K562 (cell line): ENCODE data around the gene TSEN54. TPM values are rescaled to one million over a fixed set of nuclear protein-coding genes. Genes with fewer than 3 reads are reported as not detected.

ENCODE experiments used
- ATAC-seq: fragments of 200-7000 bp; cut with Tn5 transposase; 3 replicates; pipeline ENCODE4 v1.9.1; 2020; ENCODE audit warnings: moderate library complexity
- BruUV-seq: library from RNA; stranded (reverse); fragments of 400-500 nt; replicated peaks from 2 replicates; lab custom pipeline; 2021; lab: Mats Ljungman, UMichigan
- CTCF ChIA-PET: fragments of 300-600 bp; formaldehyde crosslinking; extraction: SDS; loops from one replicate; lab custom pipeline; 2021; ENCODE audit warnings: low intra/inter-chr PET ratio; lab: Yijun Ruan, JAX
- POLR2A ChIA-PET: fragments of 300-600, 350-650 bp; sonication (Branson Sonifier 250); formaldehyde crosslinking; extraction: SDS; loops from one replicate; lab custom pipeline; 2021; ENCODE audit warnings: antibody characterized with exemption, inconsistent platforms; lab: Yijun Ruan, JAX
- DNase-seq, 4 experiments: peaks; one replicate each; pipeline versions ENCODE4 v3.0.0 to v3.0.0-alpha.2; 2011 to 2018; ENCODE audit warnings: low spot score in 3 of 4, mixed read lengths in 3 of 4; ENCODE audit errors: extremely low read depth in 1 of 4
- FAIRE-seq: peaks from 2 replicates; lab custom pipeline; 2011; peaks lifted over from hg19 to GRCh38; lab: Jason Lieb, UNC
- H2AFZ ChIP-seq: 2 replicates; pipeline ENCODE4 v1.6.0; 2011; ENCODE audit warnings: low read depth, low read length, control low read depth, inconsistent platforms
- H3K27ac ChIP-seq: fragments of 200-600 bp; 3 replicates; pipeline ENCODE4 v1.8.0; 2011; ENCODE audit warnings: low read depth, mild to moderate bottlenecking, control low read depth, inconsistent platforms, low read length, moderate library complexity, mixed read lengths; ENCODE audit errors: extremely low read depth
- H3K27me3 ChIP-seq, 2 experiments: fragments of 300-600 bp in 1 of 2; 2 replicates in 1 of 2; 3 replicates in 1 of 2; pipeline versions ENCODE4 v1.6.0 to v1.8.0; 2011; ENCODE audit warnings: inconsistent platforms in 2 of 2, low read length in 2 of 2, mild to moderate bottlenecking in 1 of 2, mixed read lengths in 1 of 2, moderate library complexity in 1 of 2; ENCODE audit not compliant: control insufficient read depth in 2 of 2, insufficient read depth in 2 of 2
- H3K36me3 ChIP-seq: fragments of 300-600 bp; 3 replicates; pipeline ENCODE4 v1.8.0; 2011; ENCODE audit warnings: mild to moderate bottlenecking, low read length, inconsistent platforms; ENCODE audit not compliant: control insufficient read depth, insufficient read depth
- H3K4me1 ChIP-seq, 2 experiments: fragments of 200-600 bp in 1 of 2; replicated peaks in 1 of 2; 2 replicates in 1 of 2; 3 replicates in 1 of 2; pipeline versions ENCODE4 v1.5.1 to v1.8.0; 2011; ENCODE audit warnings: inconsistent platforms in 2 of 2, low read length in 2 of 2, mild to moderate bottlenecking in 1 of 2, mixed read lengths in 1 of 2, moderate library complexity in 1 of 2; ENCODE audit not compliant: control insufficient read depth in 2 of 2, insufficient read depth in 2 of 2
- H3K4me2 ChIP-seq: 2 replicates; pipeline ENCODE4 v1.6.1; 2011; ENCODE audit warnings: low read length, control low read depth, inconsistent platforms, mixed read lengths; ENCODE audit not compliant: insufficient read depth
- H3K4me3 ChIP-seq: fragments of 200-600 bp; sonication (generic), shearing (Covaris generic); 2 replicates; pipeline ENCODE4 v1.5.1; 2016; ENCODE audit warnings: control low read depth, inconsistent platforms
- H3K79me2 ChIP-seq: fragments of 200-600 bp; 3 replicates; pipeline ENCODE4 v1.8.0; 2011; ENCODE audit warnings: low read length, inconsistent platforms; ENCODE audit not compliant: control insufficient read depth, insufficient read depth
- H3K9ac ChIP-seq, 2 experiments: 2 replicates each; pipeline versions ENCODE4 v1.6.0 to v1.6.1; 2011; ENCODE audit warnings: low read depth in 2 of 2, low read length in 2 of 2, control low read depth in 1 of 2, inconsistent platforms in 1 of 2, mild to moderate bottlenecking in 1 of 2, mixed read lengths in 1 of 2; ENCODE audit not compliant: insufficient read depth in 1 of 2
- H3K9me1 ChIP-seq: one replicate; pipeline ENCODE4 v1.6.0; 2011; ENCODE audit warnings: inconsistent platforms, mild to moderate bottlenecking, low read length, moderate library complexity; ENCODE audit not compliant: control insufficient read depth, insufficient read depth
- H3K9me3 ChIP-seq: replicated peaks from 2 replicates; pipeline ENCODE4 v1.5.1; 2011; ENCODE audit warnings: low read depth, low read length, inconsistent platforms; ENCODE audit not compliant: control insufficient read depth, insufficient read depth
- H4K20me1 ChIP-seq: replicated peaks from 2 replicates; pipeline ENCODE4 v1.6.1; 2011; ENCODE audit warnings: low read length, inconsistent platforms, mixed read lengths; ENCODE audit not compliant: control insufficient read depth, insufficient read depth
- ARID4B ChIP-seq: sonication (generic); formaldehyde crosslinking; IDR thresholded peaks from 2 replicates; pipeline ENCODE4 v1.8.0; 2022; ENCODE audit warnings: mild to moderate bottlenecking, missing genetic modification reagents
- ATF1 ChIP-seq, 2 experiments: fragments of 450-650 bp in 1 of 2; IDR thresholded peaks; 2 replicates each; pipeline ENCODE4 v1.6.1; 2016; ENCODE audit warnings: missing compliant biosample characterization in 1 of 2, missing genetic modification characterization in 1 of 2
- ATF4 ChIP-seq: fragments of 450-650 bp; formaldehyde crosslinking; IDR thresholded peaks from 2 replicates; pipeline ENCODE4 v1.4.0; 2022; ENCODE audit warnings: mild to moderate bottlenecking, moderate library complexity
- CREB1 ChIP-seq, 2 experiments: sonication (generic) in 1 of 2; formaldehyde crosslinking in 1 of 2; IDR thresholded peaks; 2 replicates each; pipeline versions ENCODE4 v1.6.1 to v1.8.0; 2012 to 2022; ENCODE audit warnings: inconsistent platforms in 1 of 2, mild to moderate bottlenecking in 1 of 2, missing genetic modification reagents in 1 of 2, moderate library complexity in 1 of 2
- L3MBTL2 ChIP-seq: fragments of 450-650 bp; IDR thresholded peaks from 2 replicates; pipeline ENCODE4 v1.6.1; 2016; ENCODE audit warnings: mild to moderate bottlenecking, moderate library complexity
- SAP30 ChIP-seq: fragments of 200-600 bp; sonication (generic); IDR thresholded peaks from 2 replicates; pipeline ENCODE4 v1.6.1; 2012; ENCODE audit warnings: borderline replicate concordance, low read depth, mild to moderate bottlenecking, moderate library complexity, low read length, control low read depth, inconsistent platforms; ENCODE audit not compliant: insufficient read depth, poor library complexity, severe bottlenecking
- TFAP4 ChIP-seq: sonication (generic); formaldehyde crosslinking; IDR thresholded peaks from 2 replicates; pipeline ENCODE4 v1.8.0; 2022; ENCODE audit warnings: missing genetic modification reagents, mild to moderate bottlenecking, moderate library complexity, borderline replicate concordance
- ZBTB12 ChIP-seq: fragments of 250-450 bp; sonication (Bioruptor Pico); IDR thresholded peaks from 2 replicates; pipeline ENCODE4 v1.4.0; 2020
- ZNF395 ChIP-seq: fragments of 200-800 bp; sonication (Bioruptor generic); IDR thresholded peaks from 2 replicates; pipeline ENCODE4 v1.6.1; 2017; ENCODE audit warnings: missing genetic modification characterization, missing compliant biosample characterization
- WGBS: fragments of 100-300 bp; shearing (Covaris generic); methylation state at CpG from one replicate; pipeline ENCODE4 v1.1.6; 2016; ENCODE audit warnings: low coverage, mixed read lengths; ENCODE audit not compliant: insufficient coverage; ENCODE audit errors: missing lambda C conversion rate; 5-methylcytosine and 5-hydroxymethylcytosine counted together
- in situ Hi-C: fragments of 300-500 bp; cut with MboI; formaldehyde crosslinking; loops from 4 replicates; pipeline ENCODE4 v1.15.0; 2018; ENCODE audit warnings: inconsistent platforms, mixed read lengths
- intact Hi-C: fragments of 100-400 bp; cut with micrococcal nuclease; formaldehyde crosslinking; loops from 2 replicates; pipeline ENCODE4 v1.14.2; 2022
- polyA plus RNA-seq, 8 experiments: library from polyadenylated mRNA; depleted of rRNA in 4 of 8; stranded (reverse) in 5 of 8; unstranded in 3 of 8; fragments of >200 nt; fragmentation: Nextera tagmentation in 2 of 8; fragmentation: Illumina TruSeq in 1 of 8; extraction: Ambion mirVana in 2 of 8; extraction: Trizol in 1 of 8; gene quantifications; 2 replicates each; pipeline versions ENCODE4 v1.2.1 to v1.2.3, GENCODE V29; 2011 to 2014; ENCODE audit warnings: inconsistent platforms in 1 of 8, missing spikeins in 1 of 8
- total RNA-seq, 7 experiments: library from RNA; depleted of rRNA in 6 of 7; stranded (reverse); fragments of >200 nt in 6 of 7; fragmentation: Illumina TruSeq in 2 of 7; extraction: Trizol in 2 of 7; gene quantifications; 2 replicates each; pipeline versions ENCODE4 v1.2.1 to v1.2.3, GENCODE V29; 2011 to 2021; ENCODE audit warnings: low replicate concordance in 1 of 7

TSEN54 gene
- total and polyA plus RNA-seq, 9 of the 15 experiments (the other 6 are each of a cell fraction or from before 2014, with no cell fraction given) = 5.9 to 64.3 (median 48.9) TPM

GRCh38 chr17:75571197-75571884, 55.0 kb downstream of the TSEN54 start:
- in situ Hi-C loops (no loop called here), intact Hi-C loops (no loop called here)
- Histone ChIP-seq H4K20me1 (no peaks in the 10 kb centered on the region), H3K27ac (peak overlapping the region; percentile 57; the same call in 2 of the 3 replicates), H3K9me3 (no peaks in the 10 kb centered on the region), H3K9ac (peak overlapping the region; percentile 43 to 77; a peak in 3 of 4 replicates), H2AFZ (0 out of 2 replicates have a peak overlapping the region, but pooled peaks have one; percentile 14), H3K79me2 (no peaks in the 10 kb centered on the region), H3K4me1 (peaks cover 10 to 43% of the 10 kb centered on the region in 2 experiments; a peak in 4 of 5 replicates), H3K4me3 (no peak overlapping the region), H3K4me2 (no peak overlapping the region), H3K36me3 (no peaks in the 10 kb centered on the region; the same call in 2 of the 3 replicates), H3K27me3 (no peaks in the 10 kb centered on the region), H3K9me1 (no peaks in the 10 kb centered on the region)
- POLR2A ChIA-PET = interaction anchor here (0.6 to 1.0 kb wide), 3 partner anchors 10 to 261 kb away, joined by 3 read pairs; no protein-coding TSS in a partner anchor
- ATAC-seq = peak; percentile 85
- peak in 2 of 4 experiments; percentile 50 to 67 for DNase-seq
- FAIRE-seq = peak; percentile 92
- BruUV-seq = no TSS peak
- CTCF ChIA-PET = interaction anchor here (0.6 kb wide), 1 partner anchor 176 kb away, joined by 3 read pairs; no protein-coding TSS in a partner anchor
- 67% methylated on average over 14 of the region's 15 CpGs for WGBS
- TF ChIP-seq ARID4B (0 out of 2 replicates have a peak, but pooled peaks have one; percentile 38), CREB1 (IDR thresholded peaks at IDR 0.05) (peak; percentile 46; the same call in 1 of the 2 replicates), CREB1 (CRISPR knock-in tag; IDR thresholded peaks at IDR 0.05) (peak; percentile 83), ATF4 (CRISPR knock-in tag) (0 out of 2 replicates have a peak, but pooled peaks have one; percentile 28), SAP30 (no peak), L3MBTL2 (peak; percentile 35; the same call in 1 of the 2 replicates), ZNF395 (CRISPR knock-in tag) (peak; percentile 85; the same call in 1 of the 2 replicates), ZBTB12 (peak; percentile 29; the same call in 1 of the 2 replicates), ATF1 (CRISPR knock-in tag; IDR thresholded peaks at IDR 0.05) (no peak), ATF1 (tag; IDR thresholded peaks at IDR 0.05) (peak; percentile 52; the same call in 1 of the 2 replicates), TFAP4 (CRISPR knock-in tag) (peak; percentile 94)
